Mesodermal cell (in vitro differentiated cells): ENCODE measurements around the gene WASL.
"Not testable (repeated sequence)": the region's sequence is repeated elsewhere in the genome, so short reads cannot be mapped to it uniquely, and the experiment has no call there.

ENCODE experiments used
- H3K27ac ChIP-seq: 2 replicates; pipeline ENCODE4 v1.7.0; 2013; ENCODE audit warnings: mild to moderate bottlenecking, low read depth, low read length, moderate library complexity; ENCODE audit not compliant: severe bottlenecking
- H3K36me3 ChIP-seq: 2 replicates; pipeline ENCODE4 v1.7.1; 2013; ENCODE audit warnings: mild to moderate bottlenecking, low read length, moderate library complexity; ENCODE audit not compliant: control insufficient read depth, insufficient read depth
- H3K4me1 ChIP-seq: one replicate; pipeline ENCODE4 v1.7.1; 2013; ENCODE audit warnings: mild to moderate bottlenecking, low read length; ENCODE audit not compliant: insufficient read depth, control insufficient read depth, poor library complexity, severe bottlenecking
- H3K4me3 ChIP-seq: 2 replicates; pipeline ENCODE4 v1.7.0; 2013; ENCODE audit warnings: low read length, control low read depth, mild to moderate bottlenecking; ENCODE audit not compliant: insufficient read depth, poor library complexity, severe bottlenecking; ENCODE audit errors: extremely low read depth
- H3K9me3 ChIP-seq: 2 replicates; pipeline ENCODE4 v1.7.1; 2013; ENCODE audit warnings: mild to moderate bottlenecking, low read length, moderate library complexity; ENCODE audit not compliant: control insufficient read depth
- WGBS, 2 experiments: methylation state at CpG; one replicate each; pipeline ENCODE4 v1.1.5; 2013; ENCODE audit warnings: missing lambda C conversion rate in 2 of 2; ENCODE audit not compliant: insufficient coverage in 2 of 2; 5-methylcytosine and 5-hydroxymethylcytosine counted together

The WASL gene

GRCh38 chr7:123647106-123647730, 101.6 kb downstream of the WASL start:
- 82 to 84% methylated on average over 5 to 6 of the region's 7 CpGs for WGBS, 2 experiments
- Histone ChIP-seq H3K36me3 (no peaks in the 10 kb centered on the region), H3K4me1 (peaks cover 40% of the 10 kb centered on the region), H3K27ac (peak overlapping the region; percentile 46), H3K9me3 (no peaks in the 10 kb centered on the region), H3K4me3 (no peak overlapping the region)

GRCh38 chr7:123645516-123645915, 103.3 kb downstream of the WASL start:
- WGBS, 2 experiments, result 76 to 94% methylated on average over 3 of the region's 3 CpGs
- no peaks in the 10 kb centered on the region for H3K9me3 ChIP-seq
- H3K27ac ChIP-seq, result no peak overlapping the region
- H3K4me1 ChIP-seq, result peaks cover 37% of the 10 kb centered on the region
- no peak overlapping the region for H3K4me3 ChIP-seq
- no peaks in the 10 kb centered on the region for H3K36me3 ChIP-seq

DNA sequence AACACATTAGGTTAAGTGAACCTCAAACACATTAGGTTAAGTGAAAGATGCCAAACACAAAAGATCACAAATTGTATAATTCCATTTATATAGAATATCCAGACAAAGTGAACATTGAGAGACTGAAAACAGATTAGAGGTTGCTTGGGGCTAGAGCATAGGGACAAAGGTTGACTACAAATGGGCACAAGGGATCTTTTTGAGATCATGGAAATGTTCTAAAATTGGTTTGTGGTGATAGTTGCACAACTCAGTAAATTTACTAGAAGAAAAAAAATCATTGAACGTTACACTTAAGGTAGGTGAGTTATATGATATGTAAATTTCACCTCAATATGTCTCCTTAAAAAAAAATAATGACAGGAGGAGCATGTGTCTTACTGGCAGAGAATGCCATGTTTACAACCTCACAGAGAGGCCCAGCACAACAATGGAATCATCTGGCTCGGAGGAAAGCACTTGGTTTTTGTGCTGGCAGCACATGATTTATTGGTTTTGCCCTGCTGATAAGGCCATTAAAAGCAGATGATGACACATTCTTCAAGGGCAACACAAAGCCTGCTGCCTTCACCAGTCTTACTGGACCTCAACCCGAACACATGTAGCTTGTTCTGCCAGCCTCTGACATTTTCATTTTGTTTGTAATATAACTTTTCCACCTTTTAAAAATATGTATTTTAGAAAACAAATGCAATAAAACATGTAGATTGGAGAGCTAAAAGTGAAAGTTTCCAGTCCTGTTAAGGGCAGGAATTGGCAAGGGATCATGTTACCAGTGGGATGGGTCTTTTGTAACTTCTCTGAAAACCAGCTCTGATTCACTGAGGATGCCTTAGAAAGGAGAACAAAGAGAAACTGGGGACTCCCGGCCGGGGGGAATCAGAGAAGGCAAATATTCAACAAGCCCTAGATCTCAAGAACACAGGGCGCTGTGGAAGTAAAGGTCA, 105.0 kb downstream of the WASL start:
- no peaks in the 10 kb centered on the region for H3K9me3 ChIP-seq
- peaks cover 34% of the 10 kb centered on the region for H3K4me1 ChIP-seq
- peak overlapping the region; percentile 95 for H3K27ac ChIP-seq
- H3K36me3 ChIP-seq, result no peaks in the 10 kb centered on the region
- 20% methylated on average over 3 of the region's 6 CpGs; no CpG with 5 or more reads in 1 of the 2 experiments for WGBS, 2 experiments
- no peak overlapping the region for H3K4me3 ChIP-seq

GRCh38 chr7:123641901-123642300, 106.9 kb downstream of the WASL start:
- Histone ChIP-seq H3K36me3 (no peaks in the 10 kb centered on the region), H3K4me1 (peaks cover 25% of the 10 kb centered on the region), H3K27ac (no peak overlapping the region), H3K9me3 (peaks cover 5% of the 10 kb centered on the region), H3K4me3 (no peak overlapping the region)
- WGBS, 2 experiments, result 83 to 100% methylated on average over 2 to 3 of the region's 5 CpGs

GRCh38 chr7:123640583-123640982, 108.2 kb downstream of the WASL start:
- peaks cover 5% of the 10 kb centered on the region for H3K9me3 ChIP-seq
- no peaks in the 10 kb centered on the region for H3K36me3 ChIP-seq
- no peak overlapping the region for H3K27ac ChIP-seq

GRCh38 chr7:123639631-123640030, 109.2 kb downstream of the WASL start:
- peaks cover 14% of the 10 kb centered on the region for H3K4me1 ChIP-seq
- H3K27ac ChIP-seq, result no peak overlapping the region
- peaks cover 5% of the 10 kb centered on the region for H3K9me3 ChIP-seq
- H3K36me3 ChIP-seq, result no peaks in the 10 kb centered on the region
- 89% methylated on average over 1 of the region's 2 CpGs; no CpG with 5 or more reads in 1 of the 2 experiments for WGBS, 2 experiments
- H3K4me3 ChIP-seq, result no peak overlapping the region

More at GRCh38 chr7:123640583-123640982, 108.2 kb downstream of the WASL start:
- H3K4me3 ChIP-seq, result no peak overlapping the region
- H3K4me1 ChIP-seq, result peaks cover 19% of the 10 kb centered on the region

DNA sequence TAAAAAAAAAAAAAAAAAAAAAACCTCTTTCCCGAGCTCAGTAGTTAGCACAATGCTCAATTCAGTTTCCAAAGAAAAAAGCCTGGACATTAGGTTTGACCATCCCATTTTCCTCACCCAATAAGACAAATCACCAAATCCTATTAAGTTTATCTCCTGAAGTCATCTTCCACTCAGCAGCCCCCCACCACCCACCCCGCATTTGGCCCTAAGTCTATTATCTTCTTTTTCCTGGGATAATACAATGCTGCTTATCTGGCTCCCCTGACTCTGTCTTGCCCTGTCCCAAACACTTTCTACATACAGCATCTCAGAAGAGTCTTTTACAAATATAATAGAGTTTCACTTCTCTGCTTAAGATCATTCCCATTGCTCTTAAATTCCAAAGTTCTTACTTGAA, 110.9 kb downstream of the WASL start:
- WGBS, 2 experiments, result 80 to 93% methylated on average over 1 to 2 of the region's 2 CpGs
- peaks cover 13% of the 10 kb centered on the region for H3K4me1 ChIP-seq
- no peak overlapping the region for H3K4me3 ChIP-seq
- H3K9me3 ChIP-seq, result peaks cover 5% of the 10 kb centered on the region
- H3K36me3 ChIP-seq, result no peaks in the 10 kb centered on the region
- no peak overlapping the region for H3K27ac ChIP-seq

DNA sequence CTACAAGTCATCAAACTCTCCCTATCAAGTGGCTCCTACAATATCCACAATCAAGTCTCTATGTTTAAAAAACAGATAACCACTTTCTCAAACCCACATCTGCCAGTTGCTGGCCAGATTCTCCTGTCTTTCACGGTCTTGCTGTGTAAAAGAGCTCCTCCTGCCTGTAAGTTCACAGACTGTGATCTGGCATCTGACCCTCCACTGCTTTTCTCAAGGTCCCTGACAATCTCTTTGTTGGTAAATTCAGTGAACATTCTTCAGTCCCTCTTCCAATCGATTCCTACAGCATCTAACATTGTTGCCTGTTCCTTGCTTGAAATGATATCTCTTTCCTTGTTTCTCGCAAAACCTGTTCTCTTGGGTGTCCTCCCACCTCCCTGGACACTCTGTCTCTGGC, 111.6 kb downstream of the WASL start:
- peak overlapping the region; percentile 54 for H3K27ac ChIP-seq
- H3K36me3 ChIP-seq, result no peaks in the 10 kb centered on the region
- H3K9me3 ChIP-seq, result peaks cover 5% of the 10 kb centered on the region
- 49 to 53% methylated on average over 3 of the region's 3 CpGs for WGBS, 2 experiments
- no peak overlapping the region for H3K4me3 ChIP-seq
- peaks cover 13% of the 10 kb centered on the region for H3K4me1 ChIP-seq

- 20 to 83% methylated on average over 1 of the region's 4 CpGs for whole genome bisulfite sequencing, 2 experiments
- peaks cover 13% of the 10 kb centered on the region for H3K4me1 ChIP-seq
These were observed 113.0 kb downstream of the WASL start for GRCh38 chr7:123635551-123636359.

DNA sequence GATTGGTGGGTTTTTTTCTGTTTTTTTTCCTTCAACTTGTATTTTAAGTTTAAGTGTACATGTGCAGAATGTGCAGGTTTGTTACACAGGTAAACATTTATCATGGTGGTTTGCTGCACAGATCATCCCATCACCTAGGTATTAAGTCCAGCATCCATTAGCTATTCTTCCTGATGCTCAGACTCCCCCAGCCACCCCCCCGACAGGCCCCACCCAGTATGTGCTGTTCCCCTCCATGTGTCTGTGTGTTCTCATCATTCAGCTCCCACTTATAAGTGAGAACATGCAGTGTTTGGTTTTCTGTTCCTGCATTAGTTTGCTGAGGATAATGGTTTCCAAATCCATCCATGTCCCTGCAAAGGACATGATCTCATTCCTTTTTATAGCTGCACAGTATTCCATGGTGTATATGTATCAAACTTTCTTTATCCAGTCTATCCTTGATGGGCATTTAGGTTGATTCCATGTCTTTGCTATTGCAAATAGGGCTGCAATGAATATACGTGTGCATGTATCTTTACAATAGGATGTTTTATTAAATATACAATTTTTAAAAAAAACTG, 114.7 kb downstream of the WASL start:
- H3K4me3 ChIP-seq, H3K9me3 ChIP-seq, H3K36me3 ChIP-seq: not testable (repeated sequence)
- WGBS, 2 experiments, result no CpG with 5 or more reads among the region's 2 CpGs
- Histone ChIP-seq H3K27ac (peak overlapping the region; percentile 79), H3K4me1 (peaks cover 13% of the 10 kb centered on the region)

More at GRCh38 chr7:123635551-123636359, 113.0 kb downstream of the WASL start:
- Histone ChIP-seq H3K4me3 (no peak overlapping the region), H3K9me3 (peaks cover 5% of the 10 kb centered on the region), H3K36me3 (no peaks in the 10 kb centered on the region), H3K27ac (no peak overlapping the region)
